Cardiac muscle cell (in vitro differentiated cells and primary cell): ENCODE data around the gene CAPN5. TPM values are rescaled to one million over a fixed set of nuclear protein-coding genes. Genes with fewer than 3 reads are reported as not detected.
A peak's percentile ranks its signal among the peaks of the same experiment; 100 is the strongest.

ENCODE experiments used
- DNase-seq, 2 donors: peaks; one replicate each; pipeline versions ENCODE4 v3.0.0 to v3.0.0-alpha.2; 2010 to 2017; ENCODE audit warnings: low read depth in 1 of 2, low spot score in 1 of 2
- H3K27ac ChIP-seq: fragments of 200-600 bp; sonication (generic); 2 replicates; pipeline ENCODE4 v1.5.1; 2016
- H3K27me3 ChIP-seq: fragments of 200-600 bp; sonication (generic); 2 replicates; pipeline ENCODE4 v1.6.0; 2016; ENCODE audit warnings: control low read depth
- H3K36me3 ChIP-seq: fragments of 200-600 bp; sonication (generic); 2 replicates; pipeline ENCODE4 v1.5.1; 2016; ENCODE audit warnings: control low read depth
- H3K4me1 ChIP-seq: fragments of 200-600 bp; sonication (generic); 2 replicates; pipeline ENCODE4 v1.8.1; 2017; ENCODE audit warnings: low read depth, mild to moderate bottlenecking, mixed run types
- H3K4me3 ChIP-seq: fragments of 200-600 bp; sonication (generic); 2 replicates; pipeline ENCODE4 v1.5.1; 2016; ENCODE audit warnings: mild to moderate bottlenecking
- H3K9me3 ChIP-seq: fragments of 200-600 bp; sonication (generic); 2 replicates; pipeline ENCODE4 v1.5.1; 2017; ENCODE audit warnings: low read depth, mild to moderate bottlenecking, control low read depth
- polyA plus RNA-seq: library from polyadenylated mRNA; unstranded; fragments of >200 nt; fragmentation: Nextera tagmentation; extraction: Ambion mirVana; gene quantifications from 2 replicates; pipeline ENCODE4 v1.2.1, GENCODE V29; 2016
- total RNA-seq: library from RNA; depleted of rRNA; stranded (reverse); fragments of >200 nt; gene quantifications from 2 replicates; pipeline ENCODE4 v1.2.3, GENCODE V29; 2016
- TF ChIP-seq, protein P1 (sequence below): IDR thresholded peaks from 2 replicates; pipeline ENCODE4 v1.5.1; 2012; ENCODE audit warnings: low read depth, mild to moderate bottlenecking, low read length

Gene CAPN5
- total and polyA plus RNA-seq, 2 experiments from 2014 or later = 9.8 to 10.0 TPM

DNA sequence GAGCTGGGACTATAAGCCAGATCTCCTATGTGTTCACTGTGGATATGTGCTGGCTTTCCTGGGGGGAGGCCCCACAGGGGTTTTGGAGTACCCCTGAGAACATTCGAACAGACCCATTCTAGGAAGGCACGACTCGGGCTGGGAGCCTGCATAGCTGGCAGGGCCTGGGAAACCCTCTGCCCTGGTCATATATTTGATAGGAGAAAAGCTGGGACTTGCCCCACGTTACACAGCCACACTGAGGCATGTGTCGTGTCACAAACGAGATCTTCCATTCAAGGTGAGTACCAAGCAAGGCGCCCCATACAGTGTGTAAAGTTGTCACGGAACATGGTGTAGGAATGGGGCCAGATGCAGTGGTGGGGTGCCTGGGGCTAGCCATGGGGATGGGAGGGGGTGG, 72.4 kb downstream of the CAPN5 start:
- no peak overlapping the region for H3K4me3 ChIP-seq
- TF ChIP-seq, protein P1, sequence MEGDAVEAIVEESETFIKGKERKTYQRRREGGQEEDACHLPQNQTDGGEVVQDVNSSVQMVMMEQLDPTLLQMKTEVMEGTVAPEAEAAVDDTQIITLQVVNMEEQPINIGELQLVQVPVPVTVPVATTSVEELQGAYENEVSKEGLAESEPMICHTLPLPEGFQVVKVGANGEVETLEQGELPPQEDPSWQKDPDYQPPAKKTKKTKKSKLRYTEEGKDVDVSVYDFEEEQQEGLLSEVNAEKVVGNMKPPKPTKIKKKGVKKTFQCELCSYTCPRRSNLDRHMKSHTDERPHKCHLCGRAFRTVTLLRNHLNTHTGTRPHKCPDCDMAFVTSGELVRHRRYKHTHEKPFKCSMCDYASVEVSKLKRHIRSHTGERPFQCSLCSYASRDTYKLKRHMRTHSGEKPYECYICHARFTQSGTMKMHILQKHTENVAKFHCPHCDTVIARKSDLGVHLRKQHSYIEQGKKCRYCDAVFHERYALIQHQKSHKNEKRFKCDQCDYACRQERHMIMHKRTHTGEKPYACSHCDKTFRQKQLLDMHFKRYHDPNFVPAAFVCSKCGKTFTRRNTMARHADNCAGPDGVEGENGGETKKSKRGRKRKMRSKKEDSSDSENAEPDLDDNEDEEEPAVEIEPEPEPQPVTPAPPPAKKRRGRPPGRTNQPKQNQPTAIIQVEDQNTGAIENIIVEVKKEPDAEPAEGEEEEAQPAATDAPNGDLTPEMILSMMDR = no peak
- H3K4me1 ChIP-seq = no peaks in the 10 kb centered on the region
- no peaks in the 10 kb centered on the region for H3K36me3 ChIP-seq
- no peaks in the 10 kb centered on the region for H3K27me3 ChIP-seq
- H3K27ac ChIP-seq = no peak overlapping the region
- DNase-seq = no peak
- H3K9me3 ChIP-seq = no peaks in the 10 kb centered on the region

- Histone ChIP-seq H3K4me3 (no peak overlapping the region), H3K36me3 (no peaks in the 10 kb centered on the region), H3K4me1 (peaks cover 5% of the 10 kb centered on the region), H3K27me3 (no peaks in the 10 kb centered on the region), H3K27ac (no peak overlapping the region), H3K9me3 (no peaks in the 10 kb centered on the region)
- TF ChIP-seq, protein P1 = no peak
- peak; percentile 32 to 92 for DNase-seq
Observed at GRCh38 chr11:77140231-77140851, 73.6 kb downstream of the CAPN5 start.

- Histone ChIP-seq H3K9me3 (no peaks in the 10 kb centered on the region), H3K27ac (no peak overlapping the region)
Observed at GRCh38 chr11:77141034-77141433, 74.3 kb downstream of the CAPN5 start.

DNA sequence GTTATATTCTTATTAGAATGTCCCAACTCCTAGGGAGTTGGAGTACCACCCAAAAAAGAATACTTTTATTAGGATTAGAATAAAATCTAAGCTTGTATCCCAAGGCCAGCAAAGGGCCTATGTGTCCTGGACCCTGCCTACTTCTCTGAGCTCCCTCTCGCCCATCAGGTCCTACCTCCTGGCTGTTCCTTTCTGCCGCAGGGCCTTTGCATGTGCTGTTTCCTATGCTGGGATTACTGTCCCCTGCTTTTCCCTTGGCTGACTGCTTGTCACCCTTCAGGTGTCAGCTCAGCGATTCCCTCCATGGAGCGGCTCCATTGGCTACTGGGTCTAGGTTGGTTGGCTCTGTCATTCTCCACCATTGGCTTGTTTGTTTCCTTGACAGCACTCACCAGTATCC, 74.7 kb downstream of the CAPN5 start:
- TF ChIP-seq, protein P1 = no peak
- Histone ChIP-seq H3K27ac (no peak overlapping the region), H3K36me3 (no peaks in the 10 kb centered on the region), H3K4me1 (peaks cover 5% of the 10 kb centered on the region), H3K27me3 (no peaks in the 10 kb centered on the region), H3K9me3 (no peaks in the 10 kb centered on the region), H3K4me3 (no peak overlapping the region)
- no peak for DNase-seq

More at GRCh38 chr11:77141034-77141433, 74.3 kb downstream of the CAPN5 start:
- DNase-seq = peak in 1 of 2 donors; percentile 63
- TF ChIP-seq, protein P1 = no peak
- Histone ChIP-seq H3K27me3 (no peaks in the 10 kb centered on the region), H3K36me3 (no peaks in the 10 kb centered on the region), H3K4me3 (no peak overlapping the region), H3K4me1 (peaks cover 5% of the 10 kb centered on the region)

GRCh38 chr11:77142091-77142975, 75.6 kb downstream of the CAPN5 start:
- H3K4me3 ChIP-seq = no peak overlapping the region
- H3K36me3 ChIP-seq = no peaks in the 10 kb centered on the region
- H3K4me1 ChIP-seq = peaks cover 5% of the 10 kb centered on the region
- DNase-seq = no peak
- H3K27ac ChIP-seq = no peak overlapping the region
- no peaks in the 10 kb centered on the region for H3K9me3 ChIP-seq
- H3K27me3 ChIP-seq = peaks cover 4% of the 10 kb centered on the region
- TF ChIP-seq, protein P1 = no peak
